KMS-11 (cell line): ENCODE measurements around the gene PRPF6.

Experiments
- H2AFZ ChIP-seq: fragments of 200-600 bp; sonication (generic); 2 replicates; pipeline ENCODE4 v1.6.1; 2016; ENCODE audit warnings: antibody characterized with exemption, mixed run types, low read depth
- H3K27ac ChIP-seq: fragments of 200-600 bp; sonication (generic); 2 replicates; pipeline ENCODE4 v1.6.1; 2016; ENCODE audit warnings: mild to moderate bottlenecking, mixed run types
- H3K27me3 ChIP-seq: fragments of 200-600 bp; sonication (generic); 2 replicates; pipeline ENCODE4 v1.6.1; 2017; ENCODE audit warnings: mild to moderate bottlenecking, low read depth, mixed run types, moderate library complexity; ENCODE audit not compliant: insufficient read depth
- H3K36me3 ChIP-seq: fragments of 200-600 bp; sonication (generic); 2 replicates; pipeline ENCODE4 v1.6.1; 2017; ENCODE audit warnings: mild to moderate bottlenecking, mixed run types; ENCODE audit not compliant: insufficient read depth
- H3K4me1 ChIP-seq: fragments of 200-600 bp; sonication (generic); 2 replicates; pipeline ENCODE4 v1.6.1; 2016; ENCODE audit warnings: mild to moderate bottlenecking, low read depth, mixed run types; ENCODE audit not compliant: poor library complexity, severe bottlenecking
- H3K4me2 ChIP-seq: fragments of 200-600 bp; sonication (generic); 2 replicates; pipeline ENCODE4 v1.7.0; 2016; ENCODE audit warnings: mild to moderate bottlenecking, mixed run types
- H3K4me3 ChIP-seq: fragments of 200-600 bp; sonication (generic); IDR thresholded peaks from 2 replicates; pipeline ENCODE4 v1.6.1; 2017; ENCODE audit warnings: low read depth, low read length, mixed read lengths; ENCODE audit not compliant: insufficient read depth
- H3K79me2 ChIP-seq: fragments of 200-600 bp; sonication (generic); 2 replicates; pipeline ENCODE4 v1.6.1; 2016; ENCODE audit warnings: low read depth, mixed run types; ENCODE audit not compliant: insufficient read depth
- H3K9ac ChIP-seq: fragments of 200-600 bp; sonication (generic); 2 replicates; pipeline ENCODE4 v1.6.1; 2016; ENCODE audit warnings: mild to moderate bottlenecking, mixed run types
- H4K20me1 ChIP-seq: fragments of 200-600 bp; sonication (generic); 2 replicates; pipeline ENCODE4 v1.6.1; 2016; ENCODE audit warnings: mild to moderate bottlenecking, mixed run types; ENCODE audit not compliant: insufficient read depth
- CTCF ChIP-seq: fragments of 200-600 bp; sonication (generic); conservative IDR thresholded peaks from 2 replicates; pipeline ENCODE4 v1.6.1; 2017; ENCODE audit warnings: low read depth, mild to moderate bottlenecking, antibody characterized with exemption, low read length, moderate library complexity, mixed read lengths

Gene PRPF6

GRCh38 chr20:64067005-64067632, 86.2 kb downstream of the PRPF6 start:
- Histone ChIP-seq H3K4me1 (peaks cover 44% of the 10 kb centered on the region), H4K20me1 (no peaks in the 10 kb centered on the region), H3K4me2 (peak overlapping the region; percentile 94), H2AFZ (no peak overlapping the region), H3K27ac (peak overlapping the region; percentile 95; the same call in 1 of the 2 replicates), H3K27me3 (no peaks in the 10 kb centered on the region), H3K79me2 (peaks cover 13% of the 10 kb centered on the region; the same call in 1 of the 2 replicates), H3K4me3 (no peak overlapping the region), H3K36me3 (no peaks in the 10 kb centered on the region), H3K9ac (no peak overlapping the region; the same call in 1 of the 2 replicates)
- no peak for TF ChIP-seq CTCF

DNA sequence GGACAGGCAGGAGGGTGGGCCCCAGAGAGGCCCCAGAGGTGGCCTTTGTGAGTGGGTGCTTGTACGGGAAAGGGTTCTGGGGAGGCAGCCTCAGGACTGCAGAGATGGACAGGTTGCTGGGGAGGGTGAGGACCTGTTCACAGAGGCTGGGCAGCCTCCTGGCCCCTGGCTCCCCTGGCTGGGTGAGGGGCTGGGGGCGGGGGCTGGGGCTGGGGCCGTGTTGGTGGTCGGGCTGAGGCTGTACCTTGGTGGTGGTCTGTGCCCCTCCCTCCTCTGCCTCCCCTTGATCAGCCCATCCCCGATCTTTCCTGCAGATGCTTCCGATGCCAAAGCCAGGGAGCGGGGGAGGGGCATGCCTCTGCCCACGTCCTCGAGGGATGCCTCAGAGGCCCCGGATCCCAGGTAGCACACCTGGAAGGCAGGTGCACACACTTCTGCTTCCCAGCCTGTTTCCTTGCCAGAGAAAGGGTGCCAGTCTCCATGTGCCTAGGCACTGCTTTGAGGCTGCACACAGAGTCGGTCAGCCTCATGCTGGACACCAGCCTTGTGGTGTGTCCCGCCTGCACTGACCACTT, 86.9 kb downstream of the PRPF6 start:
- Histone ChIP-seq H2AFZ (no peak overlapping the region), H3K4me3 (no peak overlapping the region), H4K20me1 (no peaks in the 10 kb centered on the region), H3K27ac (no peak overlapping the region), H3K4me2 (peak overlapping the region; percentile 94; the same call in 1 of the 2 replicates), H3K9ac (no peak overlapping the region), H3K27me3 (no peaks in the 10 kb centered on the region), H3K36me3 (no peaks in the 10 kb centered on the region), H3K79me2 (peaks cover 13% of the 10 kb centered on the region; the same call in 1 of the 2 replicates), H3K4me1 (peaks cover 38% of the 10 kb centered on the region)
- TF ChIP-seq CTCF: no peak

GRCh38 chr20:64068386-64069208, 87.7 kb downstream of the PRPF6 start:
- Histone ChIP-seq H3K4me1 (peaks cover 38% of the 10 kb centered on the region), H3K36me3 (no peaks in the 10 kb centered on the region), H3K9ac (no peak overlapping the region), H3K79me2 (peaks cover 9% of the 10 kb centered on the region; the same call in 1 of the 2 replicates), H4K20me1 (no peaks in the 10 kb centered on the region), H2AFZ (no peak overlapping the region), H3K27ac (no peak overlapping the region), H3K4me2 (no peak overlapping the region), H3K27me3 (no peaks in the 10 kb centered on the region), H3K4me3 (no peak overlapping the region)
- TF ChIP-seq CTCF: no peak

DNA sequence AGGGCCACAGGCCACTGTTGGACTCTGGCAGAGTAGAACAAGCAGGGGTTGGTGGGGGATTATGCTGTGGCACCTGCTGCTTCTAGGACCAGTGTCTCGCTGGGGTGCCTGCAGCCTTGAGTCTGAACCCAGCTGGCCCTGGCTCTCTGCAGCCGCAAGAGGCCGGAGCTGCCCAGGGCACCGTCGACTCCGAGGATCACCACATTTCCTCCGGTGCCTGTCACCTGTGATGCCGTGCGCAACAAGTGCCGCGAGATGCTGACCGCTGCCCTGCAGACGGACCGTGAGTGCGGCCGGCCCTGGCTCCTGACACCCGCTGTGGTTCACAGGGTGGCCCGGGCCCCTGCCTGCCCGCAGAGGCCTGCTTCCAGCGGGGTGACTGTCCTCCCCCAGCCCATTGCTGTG, 88.3 kb downstream of the PRPF6 start:
- H3K4me2 ChIP-seq: no peak overlapping the region
- H3K4me1 ChIP-seq: peaks cover 32% of the 10 kb centered on the region
- no peak overlapping the region for H3K27ac ChIP-seq
- no peak overlapping the region for H3K9ac ChIP-seq
- H3K79me2 ChIP-seq: peaks cover 4% of the 10 kb centered on the region; the same call in 1 of the 2 replicates
- TF ChIP-seq CTCF: no peak
- H4K20me1 ChIP-seq: no peaks in the 10 kb centered on the region
- no peaks in the 10 kb centered on the region for H3K27me3 ChIP-seq
- no peaks in the 10 kb centered on the region for H3K36me3 ChIP-seq
- H2AFZ ChIP-seq: no peak overlapping the region
- H3K4me3 ChIP-seq: no peak overlapping the region
